HG03439 (cell line): ENCODE results near the gene CD99L2.

ENCODE experiments used
- ATAC-seq: cut with Tn5 transposase; IDR thresholded peaks from one replicate; pipeline ENCODE4 v1.9.1; 2021; ENCODE audit warnings: mild to moderate bottlenecking, moderate library complexity; ENCODE audit not compliant: unreplicated experiment

The CD99L2 gene

GRCh38 chrX:150766351-150767044, 132.0 kb downstream of the CD99L2 start:
- no peak for ATAC-seq

GRCh38 chrX:150765782-150766350, 132.6 kb downstream of the CD99L2 start:
- no peak for ATAC-seq

GRCh38 chrX:150765237-150765636, 133.2 kb downstream of the CD99L2 start:
- ATAC-seq = no peak

GRCh38 chrX:150763810-150764209, 134.7 kb downstream of the CD99L2 start:
- ATAC-seq = no peak

GRCh38 chrX:150763303-150763797, 135.1 kb downstream of the CD99L2 start:
- no peak for ATAC-seq

GRCh38 chrX:150762258-150763165, 136.0 kb downstream of the CD99L2 start:
- no peak for ATAC-seq

- ATAC-seq = no peak
These were observed 136.7 kb downstream of the CD99L2 start for GRCh38 chrX:150761819-150762216.

GRCh38 chrX:150761176-150761818, 137.2 kb downstream of the CD99L2 start:
- no peak for ATAC-seq

GRCh38 chrX:150759568-150760416, 138.7 kb downstream of the CD99L2 start:
- no peak for ATAC-seq

GRCh38 chrX:150757371-150757770, 141.1 kb downstream of the CD99L2 start:
- ATAC-seq = no peak

GRCh38 chrX:150753968-150754367, 144.5 kb downstream of the CD99L2 start:
- ATAC-seq = no peak

- no peak for ATAC-seq
These were observed 145.1 kb downstream of the CD99L2 start for GRCh38 chrX:150753357-150753756.

GRCh38 chrX:150752124-150752523, 146.3 kb downstream of the CD99L2 start:
- no peak for ATAC-seq

- no peak for ATAC-seq
These were observed 162.0 kb downstream of the CD99L2 start for GRCh38 chrX:150736475-150736874.

GRCh38 chrX:150731795-150732194, 166.7 kb downstream of the CD99L2 start:
- ATAC-seq = no peak

GRCh38 chrX:150730719-150731118, 167.7 kb downstream of the CD99L2 start:
- ATAC-seq = no peak

GRCh38 chrX:150729956-150730355, 168.5 kb downstream of the CD99L2 start:
- ATAC-seq = no peak

GRCh38 chrX:150719621-150720020, 178.8 kb downstream of the CD99L2 start:
- no peak for ATAC-seq
